Heart left ventricle (tissue), 13 donors: Measurements from ENCODE around the gene PPM1F.
"Not testable (repeated sequence)": the region's sequence is repeated elsewhere in the genome, so short reads cannot be mapped to it uniquely, and the experiment has no call there.

Experiments used
- POLR2A ChIP-seq, 2 donors: fragments of 450-650 bp; IDR thresholded peaks; one replicate each; pipeline ENCODE4 v1.6.1; 2017; ENCODE audit warnings: antibody characterized with exemption in 2 of 2, mild to moderate bottlenecking in 2 of 2, moderate library complexity in 2 of 2
- TF ChIP-seq, protein P1 (sequence below), 12 donors: fragments of 200-600 bp; sonication (generic) in 4 of 12; IDR thresholded peaks; one replicate each; pipeline versions ENCODE4 v1.5.0 to v1.8.0; 2018 to 2022; ENCODE audit warnings: antibody characterized with exemption in 12 of 12, mild to moderate bottlenecking in 5 of 12
- donor health status: ischemic (EF 13 %, LVEDD 7.1; RV severe dilation, severe dysfunction).
- donor health status: DM: no; HTN: yes; CAD: no.
- donor health status: DM: no; HTN: no; CAD: no.
- donor health status: ischemic (EF 25% LVEDD 6.9; RV normal size, moderate dysfunction).
- donor health status: ischemic (EF 25% LVEDD 5.7; RV mildly dilated, moderate dysfunction).
- donor health status: ischemic (EF 35%, LVEDD 5.7; RV mildly dilated, moderate dysfunction).
- donor health status: nonischemic (EF 11% LVEDD 7.7; RV severe dilation, severe dysfunction).
- donor health status: DM: yes; HTN: yes; CAD: no.
- donor health status: PGD.
- donor health status: ischemic (EF 29% LVEDD 5.4; RV normal size, mild dysfunction).
- donor health status: nonischemic (EF 23%, LVEDD 6.1; RV moderate dilation, normal function).

DNA sequence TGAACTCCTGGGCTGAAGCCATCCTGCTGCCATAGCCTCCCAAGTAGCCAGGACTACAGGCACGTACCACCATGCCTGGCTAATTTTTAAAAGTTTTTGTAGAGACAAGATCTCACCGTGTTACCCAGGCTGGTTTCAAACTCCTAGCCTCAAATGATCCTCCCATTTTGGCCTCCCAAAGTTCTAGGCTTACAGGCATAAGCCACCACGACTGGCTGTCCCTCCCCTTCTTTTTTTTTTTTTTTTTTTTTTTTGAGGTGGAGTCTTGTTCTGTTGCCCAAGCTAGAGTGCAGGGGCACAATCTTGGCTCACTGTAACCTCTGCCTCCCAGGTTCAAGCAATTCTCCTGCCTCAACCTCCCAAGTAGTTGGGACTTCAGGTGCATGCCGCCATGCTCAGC lies 77.7 kb downstream of the PPM1F start:
- TF ChIP-seq, protein P1, sequence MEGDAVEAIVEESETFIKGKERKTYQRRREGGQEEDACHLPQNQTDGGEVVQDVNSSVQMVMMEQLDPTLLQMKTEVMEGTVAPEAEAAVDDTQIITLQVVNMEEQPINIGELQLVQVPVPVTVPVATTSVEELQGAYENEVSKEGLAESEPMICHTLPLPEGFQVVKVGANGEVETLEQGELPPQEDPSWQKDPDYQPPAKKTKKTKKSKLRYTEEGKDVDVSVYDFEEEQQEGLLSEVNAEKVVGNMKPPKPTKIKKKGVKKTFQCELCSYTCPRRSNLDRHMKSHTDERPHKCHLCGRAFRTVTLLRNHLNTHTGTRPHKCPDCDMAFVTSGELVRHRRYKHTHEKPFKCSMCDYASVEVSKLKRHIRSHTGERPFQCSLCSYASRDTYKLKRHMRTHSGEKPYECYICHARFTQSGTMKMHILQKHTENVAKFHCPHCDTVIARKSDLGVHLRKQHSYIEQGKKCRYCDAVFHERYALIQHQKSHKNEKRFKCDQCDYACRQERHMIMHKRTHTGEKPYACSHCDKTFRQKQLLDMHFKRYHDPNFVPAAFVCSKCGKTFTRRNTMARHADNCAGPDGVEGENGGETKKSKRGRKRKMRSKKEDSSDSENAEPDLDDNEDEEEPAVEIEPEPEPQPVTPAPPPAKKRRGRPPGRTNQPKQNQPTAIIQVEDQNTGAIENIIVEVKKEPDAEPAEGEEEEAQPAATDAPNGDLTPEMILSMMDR (IDR thresholded peaks at IDR 0.05): not testable (repeated sequence)
- TF ChIP-seq POLR2A (IDR thresholded peaks at IDR 0.05): not testable (repeated sequence)
